K562 (cell line): Measurements from ENCODE around the gene DYRK1A. TPM values are rescaled to one million over a fixed set of nuclear protein-coding genes. Genes with fewer than 3 reads are reported as not detected.

Experiments
- CEBPG ChIP-seq, 3 experiments: fragments of 200-800 bp in 1 of 3; sonication (Bioruptor generic) in 1 of 3; sonication (generic) in 1 of 3; formaldehyde crosslinking in 1 of 3; IDR thresholded peaks in 2 of 3; conservative IDR thresholded peaks in 1 of 3; 2 replicates each; pipeline versions ENCODE4 v1.6.1 to v1.8.0; 2016 to 2022; ENCODE audit warnings: missing compliant biosample characterization in 2 of 3, missing genetic modification characterization in 2 of 3, mild to moderate bottlenecking in 1 of 3, missing genetic modification reagents in 1 of 3
- CHCHD3 ChIP-seq: fragments of 250-450 bp; sonication (Bioruptor Pico); IDR thresholded peaks from 2 replicates; pipeline ENCODE4 v2.1.2; 2022; ENCODE audit warnings: mild to moderate bottlenecking
- IFI16 ChIP-seq: fragments of 250-450 bp; sonication (Bioruptor Pico); IDR thresholded peaks from 2 replicates; pipeline ENCODE4 v2.1.2; 2022; ENCODE audit warnings: mild to moderate bottlenecking, inconsistent platforms
- LEF1 ChIP-seq: fragments of 450-650 bp; IDR thresholded peaks from 2 replicates; pipeline ENCODE4 v1.6.1; 2016; ENCODE audit warnings: mild to moderate bottlenecking
- NCOA1 ChIP-seq: fragments of 450-650 bp; IDR thresholded peaks from 2 replicates; pipeline ENCODE4 v1.6.1; 2016; ENCODE audit warnings: low read depth
- NFXL1 ChIP-seq: fragments of 450-650 bp; formaldehyde crosslinking; IDR thresholded peaks from 2 replicates; pipeline ENCODE4 v1.4.0; 2021; ENCODE audit warnings: mild to moderate bottlenecking
- PKNOX1 ChIP-seq: fragments of 450-650 bp; IDR thresholded peaks from 2 replicates; pipeline ENCODE4 v1.6.1; 2016
- POLR3G ChIP-seq: IDR thresholded peaks from 2 replicates; pipeline ENCODE4 v1.6.1; 2011; ENCODE audit not compliant: insufficient read length, insufficient replicate concordance; ENCODE audit errors: extremely low read depth
- PPARD ChIP-seq: fragments of 250-450 bp; sonication (Bioruptor Pico); IDR thresholded peaks from 2 replicates; pipeline ENCODE4 v1.8.0; 2022; ENCODE audit warnings: inconsistent platforms, mild to moderate bottlenecking, moderate library complexity
- PRMT5 ChIP-seq: sonication (generic); formaldehyde crosslinking; IDR thresholded peaks from 2 replicates; pipeline ENCODE4 v1.5.0; 2020; ENCODE audit warnings: missing genetic modification reagents
- RREB1 ChIP-seq: fragments of 250-450 bp; sonication (Bioruptor Pico); IDR thresholded peaks from 2 replicates; pipeline ENCODE4 v1.4.0; 2020
- SMARCA5 ChIP-seq: fragments of 450-650 bp; IDR thresholded peaks from 2 replicates; pipeline ENCODE4 v1.6.1; 2016
- TGIF2 ChIP-seq: sonication (generic); formaldehyde crosslinking; IDR thresholded peaks from 2 replicates; pipeline ENCODE4 v1.8.1; 2022; ENCODE audit warnings: mild to moderate bottlenecking, missing genetic modification reagents, moderate library complexity
- ZBTB17 ChIP-seq: fragments of 450-650 bp; formaldehyde crosslinking; IDR thresholded peaks from 2 replicates; pipeline ENCODE4 v1.4.0; 2020; ENCODE audit warnings: mild to moderate bottlenecking
- ZBTB8A ChIP-seq: fragments of 450-650 bp; IDR thresholded peaks from 2 replicates; pipeline ENCODE4 v1.6.1; 2018; ENCODE audit warnings: mild to moderate bottlenecking, moderate library complexity; ENCODE audit not compliant: partially characterized antibody
- ZFP1 ChIP-seq: fragments of 450-650 bp; formaldehyde crosslinking; IDR thresholded peaks from 2 replicates; pipeline ENCODE4 v1.4.0; 2020; ENCODE audit warnings: mild to moderate bottlenecking, mixed read lengths
- ZNF24 ChIP-seq: fragments of 450-650 bp; IDR thresholded peaks from 2 replicates; pipeline ENCODE4 v1.6.1; 2016
- ZNF311 ChIP-seq: fragments of 250-450 bp; sonication (Bioruptor Pico); IDR thresholded peaks from 2 replicates; pipeline ENCODE4 v1.4.0; 2020; ENCODE audit warnings: mild to moderate bottlenecking, moderate library complexity
- ZNF79 ChIP-seq: fragments of 250-450 bp; sonication (Bioruptor Pico); IDR thresholded peaks from 2 replicates; pipeline ENCODE4 v1.4.0; 2020; ENCODE audit warnings: low read depth, mild to moderate bottlenecking, moderate library complexity
- polyA plus RNA-seq, 8 experiments: library from polyadenylated mRNA; depleted of rRNA in 4 of 8; stranded (reverse) in 5 of 8; unstranded in 3 of 8; fragments of >200 nt; fragmentation: Nextera tagmentation in 2 of 8; fragmentation: Illumina TruSeq in 1 of 8; extraction: Ambion mirVana in 2 of 8; extraction: Trizol in 1 of 8; gene quantifications; 2 replicates each; pipeline versions ENCODE4 v1.2.1 to v1.2.3, GENCODE V29; 2011 to 2014; ENCODE audit warnings: inconsistent platforms in 1 of 8, missing spikeins in 1 of 8
- total RNA-seq, 7 experiments: library from RNA; depleted of rRNA in 6 of 7; stranded (reverse); fragments of >200 nt in 6 of 7; fragmentation: Illumina TruSeq in 2 of 7; extraction: Trizol in 2 of 7; gene quantifications; 2 replicates each; pipeline versions ENCODE4 v1.2.1 to v1.2.3, GENCODE V29; 2011 to 2021; ENCODE audit warnings: low replicate concordance in 1 of 7

Gene DYRK1A
- total and polyA plus RNA-seq, 9 of the 15 experiments (the other 6 are each of a cell fraction or from before 2014, with no cell fraction given): 3.7 to 64.8 (median 42.3) TPM

GRCh38 chr21:37370152-37371040 is 3.8 kb downstream of the DYRK1A start (continued):
- TF ChIP-seq RREB1 (CRISPR knock-in tag): no peak
- no peak for TF ChIP-seq PPARD (CRISPR knock-in tag)
- TF ChIP-seq LEF1: peak; percentile 74
- TF ChIP-seq ZNF311 (CRISPR knock-in tag): no peak
- peak; percentile 95 for TF ChIP-seq PKNOX1
- TF ChIP-seq SMARCA5: no peak
- TF ChIP-seq PRMT5 (CRISPR knock-in tag): no peak
- no peak for TF ChIP-seq ZBTB8A
- TF ChIP-seq ZBTB17: no peak
- no peak for TF ChIP-seq POLR3G
- no peak for TF ChIP-seq NFXL1
- TF ChIP-seq ZNF24: no peak
- no peak for TF ChIP-seq IFI16 (CRISPR knock-in tag)
- TF ChIP-seq ZFP1 (CRISPR knock-in tag): no peak
- 0 out of 2 replicates have a peak, but pooled peaks have one; percentile 64 for TF ChIP-seq CHCHD3
- 0 out of 2 replicates have a peak, but pooled peaks have one; percentile 27 for TF ChIP-seq NCOA1
- TF ChIP-seq CEBPG (CRISPR knock-in tag; IDR thresholded peaks at IDR 0.05): peak; percentile 71
- TF ChIP-seq CEBPG (tag; conservative IDR thresholded peaks at IDR 0.05 in 1 of 2, IDR thresholded peaks at IDR 0.05 in 1 of 2): peak; percentile 98 to 100
- TF ChIP-seq TGIF2: no peak
- TF ChIP-seq ZNF79 (CRISPR knock-in tag): no peak
